Activated CD8-positive, alpha-beta memory T cell treated with anti-CD3 and anti-CD28 coated beads, Interleukin-2, amount 50 U/mL, for 1 hour (primary cell): Measurements from ENCODE around the gene RBM23.

ENCODE experiments used
- DNase-seq: peaks from one replicate; pipeline ENCODE4 v3.0.0-alpha.2; 2020; ENCODE audit errors: extremely low read depth

The RBM23 gene

DNA sequence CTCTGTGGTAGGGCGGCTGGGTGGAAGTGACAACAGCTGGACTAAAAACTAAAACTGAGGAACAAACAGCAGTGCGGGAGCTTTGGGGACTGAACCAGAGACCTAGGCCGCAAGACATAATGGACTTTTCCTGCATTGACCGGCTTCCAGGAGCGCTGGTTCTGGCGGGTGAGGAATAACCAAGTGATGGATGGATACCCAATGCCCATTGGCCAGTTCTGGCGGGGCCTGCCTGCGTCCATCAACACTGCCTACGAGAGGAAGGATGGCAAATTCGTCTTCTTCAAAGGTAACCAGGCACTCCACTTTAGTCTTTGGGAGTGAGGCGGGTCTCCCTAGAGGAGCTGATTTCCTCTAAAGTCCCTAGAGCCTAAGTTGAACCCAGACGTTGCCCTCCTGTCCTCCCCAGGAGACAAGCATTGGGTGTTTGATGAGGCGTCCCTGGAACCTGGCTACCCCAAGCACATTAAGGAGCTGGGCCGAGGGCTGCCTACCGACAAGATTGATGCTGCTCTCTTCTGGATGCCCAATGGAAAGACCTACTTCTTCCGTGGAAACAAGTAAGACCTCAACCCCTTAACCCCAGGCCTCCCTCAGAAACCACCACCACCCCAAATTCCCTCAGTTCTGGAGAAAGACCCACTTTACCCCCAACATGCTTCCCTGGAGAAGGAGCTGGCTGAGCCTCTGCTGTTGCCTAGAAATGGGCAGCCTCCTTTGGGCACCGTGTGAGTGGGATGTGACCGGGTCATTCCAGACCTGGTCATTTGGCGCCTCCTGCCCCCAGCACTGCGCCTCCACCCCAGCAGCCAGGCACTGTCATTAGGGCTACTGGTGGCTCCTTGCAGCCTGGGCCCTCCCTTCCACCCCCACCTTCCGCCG is 74.5 kb downstream of the RBM23 start:
- DNase-seq: no peak
